HCT116 (cell line): Measurements from ENCODE around the gene PLEKHA6. TPM values are rescaled to one million over a fixed set of nuclear protein-coding genes. Genes with fewer than 3 reads are reported as not detected.

Source experiments
- ATAC-seq: fragments of 200-7000 bp; cut with Tn5 transposase; 2 replicates; pipeline ENCODE4 v1.9.1; 2020; ENCODE audit warnings: mild to moderate bottlenecking, moderate library complexity
- BruUV-seq: library from RNA; stranded (reverse); fragments of 400-500 nt; replicated peaks from 2 replicates; lab custom pipeline; 2021; lab: Mats Ljungman, UMichigan
- CTCF ChIA-PET: fragments of 300-600 bp; sonication (Branson Sonifier 250); formaldehyde crosslinking; loops from one replicate; lab custom pipeline; 2021; ENCODE audit warnings: antibody characterized with exemption; lab: Charles Lee
- POLR2A ChIA-PET: fragments of 300-600, 350-600 bp; sonication (Branson Sonifier 250); formaldehyde crosslinking; loops from one replicate; lab custom pipeline; 2021; ENCODE audit warnings: antibody characterized with exemption; lab: Charles Lee
- RAD21 ChIA-PET, 2 experiments: fragments of 300-600 bp; sonication (Branson Sonifier 250); formaldehyde crosslinking; loops; one replicate each; lab custom pipeline; 2023; ENCODE audit warnings: low total read pairs in 2 of 2; ENCODE audit not compliant: uncharacterized antibody in 2 of 2, unreplicated experiment in 2 of 2, low non-redundant PET in 1 of 2; lab: Charles Lee
- DNase-seq: peaks from one replicate; pipeline ENCODE4 v3.0.0-alpha.2; 2010; ENCODE audit warnings: low read depth, low spot score
- H2AFZ ChIP-seq: fragments of 200-600 bp; shearing (Covaris generic), sonication (generic); 2 replicates; pipeline ENCODE4 v1.6.1; 2017; ENCODE audit warnings: low read depth, mixed run types, mixed read lengths, antibody characterized with exemption, low read length; ENCODE audit not compliant: poor library complexity, severe bottlenecking
- H3K27ac ChIP-seq: 2 replicates; pipeline ENCODE4 v1.5.1; 2012; ENCODE audit warnings: low read depth, low read length
- H3K27me3 ChIP-seq: fragments of 200-600 bp; sonication (generic); 2 replicates; pipeline ENCODE4 v1.6.1; 2016; ENCODE audit warnings: mixed run types, low read length, mixed read lengths; ENCODE audit not compliant: insufficient read depth
- H3K36me3 ChIP-seq, 2 experiments: fragments of 200-500 bp in 1 of 2; fragments of 200-600 bp in 1 of 2; sonication (Bioruptor generic) in 1 of 2; sonication (generic) in 1 of 2; 2 replicates each; pipeline versions ENCODE4 v1.5.1 to v1.6.1; 2014 to 2016; ENCODE audit warnings: low read length in 2 of 2, inconsistent platforms in 1 of 2, mixed read lengths in 1 of 2, mixed run types in 1 of 2; ENCODE audit not compliant: insufficient read depth in 2 of 2, control insufficient read depth in 1 of 2
- H3K4me1 ChIP-seq, 2 experiments: fragments of 200-600 bp in 1 of 2; sonication (generic) in 1 of 2; 2 replicates each; pipeline versions ENCODE4 v1.5.1 to v1.6.1; 2012 to 2017; ENCODE audit warnings: low read length in 2 of 2, inconsistent platforms in 1 of 2, mild to moderate bottlenecking in 1 of 2, mixed read lengths in 1 of 2, mixed run types in 1 of 2, moderate library complexity in 1 of 2; ENCODE audit not compliant: insufficient read depth in 2 of 2, control insufficient read depth in 1 of 2
- H3K4me2 ChIP-seq: fragments of 200-600 bp; sonication (generic); 2 replicates; pipeline ENCODE4 v1.6.1; 2017; ENCODE audit warnings: mixed run types, low read length, mixed read lengths
- H3K4me3 ChIP-seq, 2 experiments: fragments of 200-600 bp in 1 of 2; sonication (generic) in 1 of 2; replicated peaks in 1 of 2; 2 replicates each; pipeline ENCODE4 v1.5.1; 2011 to 2016; ENCODE audit warnings: low read length in 2 of 2, control low read depth in 1 of 2, low read depth in 1 of 2, mild to moderate bottlenecking in 1 of 2, mixed read lengths in 1 of 2, mixed run types in 1 of 2
- H3K79me2 ChIP-seq: fragments of 200-600 bp; sonication (generic); 2 replicates; pipeline ENCODE4 v1.6.1; 2017; ENCODE audit warnings: mild to moderate bottlenecking, mixed run types, low read length, moderate library complexity, mixed read lengths; ENCODE audit not compliant: insufficient read depth
- H3K9ac ChIP-seq: fragments of 200-600 bp; sonication (generic); 2 replicates; pipeline ENCODE4 v1.6.1; 2016; ENCODE audit warnings: low read length, mixed read lengths
- H3K9me2 ChIP-seq: fragments of 200-600 bp; sonication (generic), shearing (Covaris generic); 2 replicates; pipeline ENCODE4 v1.6.1; 2017; ENCODE audit warnings: mixed run types, mild to moderate bottlenecking, moderate library complexity; ENCODE audit not compliant: insufficient read depth
- H3K9me3 ChIP-seq, 2 experiments: fragments of 200-500 bp in 1 of 2; fragments of 200-600 bp in 1 of 2; sonication (Bioruptor generic) in 1 of 2; sonication (generic) in 1 of 2; 2 replicates each; pipeline ENCODE4 v1.6.1; 2014 to 2017; ENCODE audit warnings: low read length in 2 of 2, mixed read lengths in 2 of 2, inconsistent platforms in 1 of 2, low read depth in 1 of 2, mild to moderate bottlenecking in 1 of 2, mixed run types in 1 of 2, moderate library complexity in 1 of 2; ENCODE audit not compliant: control insufficient read depth in 1 of 2, insufficient read depth in 1 of 2
- H4K20me1 ChIP-seq: fragments of 200-600 bp; sonication (generic), shearing (Covaris generic); 2 replicates; pipeline ENCODE4 v1.6.1; 2017; ENCODE audit warnings: mixed run types, mild to moderate bottlenecking, moderate library complexity; ENCODE audit not compliant: insufficient read depth
- CBX3 ChIP-seq: IDR thresholded peaks from 2 replicates; pipeline ENCODE4 v1.6.1; 2012; ENCODE audit warnings: low read depth
- RAD21 ChIP-seq: IDR thresholded peaks from 2 replicates; pipeline ENCODE4 v1.6.1; 2012; ENCODE audit warnings: low read depth, mild to moderate bottlenecking
- TCF7L2 ChIP-seq: IDR thresholded peaks from 2 replicates; pipeline ENCODE4 v1.7.0; 2011; ENCODE audit warnings: borderline replicate concordance, inconsistent platforms; ENCODE audit not compliant: insufficient read depth, insufficient read length; ENCODE audit errors: extremely low read depth
- YY1 ChIP-seq: IDR thresholded peaks from 2 replicates; pipeline ENCODE4 v1.6.1; 2011; ENCODE audit warnings: low read length, low read depth, moderate library complexity, mild to moderate bottlenecking; ENCODE audit not compliant: insufficient replicate concordance; ENCODE audit errors: extremely low read depth
- intact Hi-C: fragments of 100-400 bp; cut with micrococcal nuclease; formaldehyde crosslinking; loops from 2 replicates; pipeline ENCODE4 v1.10.0; 2022
- total RNA-seq: library from RNA; stranded (reverse); gene quantifications from one replicate; pipeline ENCODE4 v1.2.1, GENCODE V29; 2021; ENCODE audit not compliant: unreplicated experiment
- TF ChIP-seq, protein P1 (sequence below): IDR thresholded peaks from 2 replicates; pipeline ENCODE4 v1.6.1; 2012
- TF ChIP-seq, protein P2 (sequence below), 3 experiments: fragments of 200-600 bp in 1 of 3; sonication (generic) in 1 of 3; IDR thresholded peaks in 2 of 3; conservative IDR thresholded peaks in 1 of 3; 2 replicates each; pipeline ENCODE4 v1.5.1; 2012 to 2017; ENCODE audit warnings: low read depth in 2 of 3, low read length in 2 of 3, antibody characterized with exemption in 1 of 3, borderline replicate concordance in 1 of 3, control low read depth in 1 of 3, mild to moderate bottlenecking in 1 of 3, mixed read lengths in 1 of 3, mixed run types in 1 of 3, moderate library complexity in 1 of 3; ENCODE audit not compliant: insufficient read depth in 1 of 3

PLEKHA6 gene
- total RNA-seq, 1 experiment from 2014 or later = 13.1 TPM

DNA sequence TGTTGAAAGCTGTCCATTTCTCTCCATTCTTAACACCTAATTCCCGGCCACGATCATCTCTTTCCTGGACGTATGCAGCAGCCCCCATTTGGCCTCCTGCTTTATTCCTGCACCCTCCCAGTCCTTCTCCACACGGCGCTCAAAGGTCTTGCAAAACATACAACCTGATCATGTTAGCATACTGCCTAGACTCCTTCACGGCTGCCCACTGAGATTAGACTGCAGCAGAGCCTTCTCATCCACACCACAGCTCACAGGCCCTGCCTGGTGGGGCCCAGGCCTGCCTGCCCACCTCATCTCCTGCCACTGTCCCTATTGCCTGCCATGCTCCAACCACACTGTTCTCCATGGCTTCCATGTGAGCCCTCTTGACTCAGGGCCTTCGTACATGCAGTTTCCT lies 148.7 kb downstream of the PLEKHA6 start:
- no peaks in the 10 kb centered on the region for H3K9me3 ChIP-seq
- H3K27ac ChIP-seq = no peak overlapping the region
- DNase-seq (no peak), ATAC-seq (no peak)
- no peaks in the 10 kb centered on the region for H3K9me2 ChIP-seq
- no peak overlapping the region for H2AFZ ChIP-seq
- ChIA-PET CTCF (no interaction called here), POLR2A (no interaction called here), RAD21 (no interaction called here)
- H3K4me2 ChIP-seq = no peak overlapping the region
- H4K20me1 ChIP-seq = no peaks in the 10 kb centered on the region
- 0 out of 2 replicates have a peak, but pooled peaks cover 2% of the 10 kb centered on the region for H3K79me2 ChIP-seq
- TF ChIP-seq, protein P1, sequence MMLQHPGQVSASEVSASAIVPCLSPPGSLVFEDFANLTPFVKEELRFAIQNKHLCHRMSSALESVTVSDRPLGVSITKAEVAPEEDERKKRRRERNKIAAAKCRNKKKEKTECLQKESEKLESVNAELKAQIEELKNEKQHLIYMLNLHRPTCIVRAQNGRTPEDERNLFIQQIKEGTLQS = no peak
- intact Hi-C loops = no loop called here
- peaks cover 9 to 37% of the 10 kb centered on the region in 2 experiments; a peak in 3 of 4 replicates for H3K4me1 ChIP-seq
- no TSS peak for BruUV-seq
- H3K4me3 ChIP-seq = no peak overlapping the region
- H3K9ac ChIP-seq = no peak overlapping the region
- no peaks in the 10 kb centered on the region for H3K36me3 ChIP-seq
- no peaks in the 10 kb centered on the region for H3K27me3 ChIP-seq

DNA sequence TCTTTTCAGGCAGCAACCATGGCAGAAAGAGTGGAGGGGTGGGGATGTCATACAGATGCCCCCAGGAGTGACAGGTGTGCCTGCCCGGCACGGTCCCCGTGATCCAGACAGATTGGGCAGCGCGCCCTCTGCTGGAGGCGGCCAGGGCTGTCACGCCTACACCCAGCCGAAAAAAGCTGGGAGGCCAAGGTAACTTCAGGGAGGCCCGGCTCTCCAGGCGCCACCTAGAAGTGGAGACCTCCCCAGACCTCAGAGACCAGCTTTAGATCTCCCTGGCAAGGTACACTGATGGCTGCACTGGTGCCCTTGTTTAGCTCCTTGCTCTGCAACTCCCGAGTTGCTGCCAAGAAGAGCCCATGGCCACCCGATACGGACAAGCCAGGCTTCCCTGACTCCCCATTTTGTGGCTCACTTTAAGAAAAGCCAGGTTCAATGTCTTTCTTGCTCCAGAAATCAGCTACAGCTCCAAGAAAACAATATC lies 152.6 kb downstream of the PLEKHA6 start:
- Histone ChIP-seq H4K20me1 (no peaks in the 10 kb centered on the region), H3K36me3 (no peaks in the 10 kb centered on the region), H3K79me2 (0 out of 2 replicates have a peak, but pooled peaks cover 4% of the 10 kb centered on the region), H3K4me1 (peaks cover 8 to 27% of the 10 kb centered on the region in 2 experiments), H3K9ac (no peak overlapping the region), H2AFZ (no peak overlapping the region), H3K4me3 (no peak overlapping the region), H3K4me2 (peak overlapping the region; percentile 22; the same call in 1 of the 2 replicates), H3K9me3 (no peaks in the 10 kb centered on the region), H3K9me2 (no peaks in the 10 kb centered on the region), H3K27ac (no peak overlapping the region), H3K27me3 (no peaks in the 10 kb centered on the region)
- TF ChIP-seq YY1 (no peak), TCF7L2 (peak; percentile 8), RAD21 (peak; percentile 79), CBX3 (no peak)
- TF ChIP-seq, protein P2, sequence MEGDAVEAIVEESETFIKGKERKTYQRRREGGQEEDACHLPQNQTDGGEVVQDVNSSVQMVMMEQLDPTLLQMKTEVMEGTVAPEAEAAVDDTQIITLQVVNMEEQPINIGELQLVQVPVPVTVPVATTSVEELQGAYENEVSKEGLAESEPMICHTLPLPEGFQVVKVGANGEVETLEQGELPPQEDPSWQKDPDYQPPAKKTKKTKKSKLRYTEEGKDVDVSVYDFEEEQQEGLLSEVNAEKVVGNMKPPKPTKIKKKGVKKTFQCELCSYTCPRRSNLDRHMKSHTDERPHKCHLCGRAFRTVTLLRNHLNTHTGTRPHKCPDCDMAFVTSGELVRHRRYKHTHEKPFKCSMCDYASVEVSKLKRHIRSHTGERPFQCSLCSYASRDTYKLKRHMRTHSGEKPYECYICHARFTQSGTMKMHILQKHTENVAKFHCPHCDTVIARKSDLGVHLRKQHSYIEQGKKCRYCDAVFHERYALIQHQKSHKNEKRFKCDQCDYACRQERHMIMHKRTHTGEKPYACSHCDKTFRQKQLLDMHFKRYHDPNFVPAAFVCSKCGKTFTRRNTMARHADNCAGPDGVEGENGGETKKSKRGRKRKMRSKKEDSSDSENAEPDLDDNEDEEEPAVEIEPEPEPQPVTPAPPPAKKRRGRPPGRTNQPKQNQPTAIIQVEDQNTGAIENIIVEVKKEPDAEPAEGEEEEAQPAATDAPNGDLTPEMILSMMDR (IDR thresholded peaks at IDR 0.05 in 2 of 3, conservative IDR thresholded peaks at IDR 0.05 in 1 of 3; ENCODE audit: borderline replicate concordance in 1 of 3, insufficient read depth in 1 of 3, low read depth in 2 of 3, low read length in 2 of 3) = peak; percentile 87 to 95 (median 91)
- RAD21 ChIA-PET = interaction anchor here (0.9 to 3.3 kb wide), 4 partner anchors 9 to 191 kb away, joined by 3 to 17 read pairs (median 4); no protein-coding TSS in a partner anchor
- peak; percentile 99 for ATAC-seq
- BruUV-seq = no TSS peak
- intact Hi-C loops = loop anchor here (1.0 to 2.0 kb wide), 2 partner anchors 45 to 346 kb away; partner anchors contain the start of gene SNRPE
- POLR2A ChIA-PET = no interaction called here
- CTCF ChIA-PET = interaction anchor here (0.6 to 3.3 kb wide), 23 partner anchors 8 to 349 kb away, joined by 3 to 53 read pairs (median 3); partner anchors contain the start of gene SNRPE
- peak; percentile 18 for DNase-seq
